ENCODE measurements around the gene TENM4. TPM values are rescaled to one million over a fixed set of nuclear protein-coding genes. Genes with fewer than 3 reads are reported as not detected.

The TENM4 gene
- polyA plus RNA-seq, 3 donors, result 0.31 to 1.7 TPM; not detected in 1

- H3K4me2 ChIP-seq (replicated peaks; ENCODE audit: extremely low read depth, low read length, poor library complexity, severe bottlenecking), result no peak overlapping the region
- WGBS (ENCODE audit: insufficient coverage), result no CpG with 5 or more reads among the region's 2 CpGs
- TF ChIP-seq CTCF (IDR thresholded peaks at IDR 0.05), result no peak
These were observed 24.3 kb upstream of the TENM4 start for GRCh38 chr11:79465160-79465559.

GRCh38 chr11:79461666-79462645 lies 21.1 kb upstream of the TENM4 start:
- peaks cover 2 to 11% of the 10 kb centered on the region in 2 donors for H3K27me3 ChIP-seq (ENCODE audit: control insufficient read depth in 2 of 2, insufficient read depth in 2 of 2, low read length in 2 of 2)
- no peak overlapping the region for H3K9ac ChIP-seq (ENCODE audit: insufficient read depth, low read length, poor library complexity, severe bottlenecking)
- no peak overlapping the region for H3K27ac ChIP-seq (ENCODE audit: low read depth in 1 of 2, low read length in 2 of 2)
- H3K4me1 ChIP-seq (ENCODE audit: control insufficient read depth in 1 of 2, insufficient read depth in 2 of 2, low read length in 2 of 2), result no peaks in the 10 kb centered on the region
- no peak for DNase-seq
- H3K4me3 ChIP-seq (replicated peaks in 1 of 3; ENCODE audit: low read depth in 2 of 3, low read length in 3 of 3), result no peak overlapping the region
- H3K4me2 ChIP-seq (replicated peaks; ENCODE audit: extremely low read depth, low read length, poor library complexity, severe bottlenecking), result no peak overlapping the region
- H4K20me1 ChIP-seq (ENCODE audit: insufficient read depth, low read length), result no peaks in the 10 kb centered on the region
- TF ChIP-seq CTCF (IDR thresholded peaks at IDR 0.05), result no peak
- Mint-ChIP-seq H3K36me3 (no peaks in the 10 kb centered on the region), H3K4me1 (peaks cover 6% of the 10 kb centered on the region), H3K27me3 (ENCODE audit: low read depth in 3 of 3) (peaks cover 2 to 12% (median 3%) of the 10 kb centered on the region in 3 donors), H3K4me3 (no peak overlapping the region), H3K27ac (no peak overlapping the region), H3K9me3 (no peaks in the 10 kb centered on the region)
- no peaks in the 10 kb centered on the region for H3K9me3 ChIP-seq (replicated peaks in 1 of 2; ENCODE audit: control insufficient read depth in 1 of 2, insufficient read depth in 1 of 2, low read length in 2 of 2)
- no peaks in the 10 kb centered on the region for H3K36me3 ChIP-seq (replicated peaks in 1 of 2; ENCODE audit: control insufficient read depth in 1 of 2, insufficient read depth in 2 of 2, low read length in 2 of 2)
- no peaks in the 10 kb centered on the region for H3K79me2 ChIP-seq (ENCODE audit: insufficient read depth, low read length)
- intact Hi-C loops (cut with micrococcal nuclease), result no loop called here
- 70% methylated on average over 2 of the region's 7 CpGs for WGBS (ENCODE audit: insufficient coverage)
- no peak overlapping the region for H2AFZ ChIP-seq (ENCODE audit: insufficient read depth, low read depth, low read length, poor library complexity, severe bottlenecking)

More at GRCh38 chr11:79465160-79465559, 24.3 kb upstream of the TENM4 start:
- Histone ChIP-seq H3K36me3 (replicated peaks in 1 of 2; ENCODE audit: control insufficient read depth in 1 of 2, insufficient read depth in 2 of 2, low read length in 2 of 2) (no peaks in the 10 kb centered on the region), H3K4me3 (replicated peaks in 1 of 3; ENCODE audit: low read depth in 2 of 3, low read length in 3 of 3) (no peak overlapping the region), H3K27ac (ENCODE audit: low read depth in 1 of 2, low read length in 2 of 2) (no peak overlapping the region), H3K4me1 (ENCODE audit: control insufficient read depth in 1 of 2, insufficient read depth in 2 of 2, low read length in 2 of 2) (no peaks in the 10 kb centered on the region), H3K9ac (ENCODE audit: insufficient read depth, low read length, poor library complexity, severe bottlenecking) (no peak overlapping the region), H3K79me2 (ENCODE audit: insufficient read depth, low read length) (no peaks in the 10 kb centered on the region), H3K9me3 (replicated peaks in 1 of 2; ENCODE audit: control insufficient read depth in 1 of 2, insufficient read depth in 1 of 2, low read length in 2 of 2) (no peaks in the 10 kb centered on the region), H4K20me1 (ENCODE audit: insufficient read depth, low read length) (no peaks in the 10 kb centered on the region), H2AFZ (ENCODE audit: insufficient read depth, low read depth, low read length, poor library complexity, severe bottlenecking) (no peak overlapping the region), H3K27me3 (ENCODE audit: control insufficient read depth in 2 of 2, insufficient read depth in 2 of 2, low read length in 2 of 2) (peaks cover 2 to 19% of the 10 kb centered on the region in 2 donors)
- Mint-ChIP-seq H3K36me3 (no peaks in the 10 kb centered on the region), H3K4me3 (no peak overlapping the region), H3K27me3 (ENCODE audit: low read depth in 3 of 3) (peaks cover 5 to 12% (median 8%) of the 10 kb centered on the region in 3 donors), H3K9me3 (no peaks in the 10 kb centered on the region), H3K27ac (no peak overlapping the region), H3K4me1 (no peaks in the 10 kb centered on the region)
- intact Hi-C loops (cut with micrococcal nuclease), result no loop called here
- DNase-seq, result no peak

Data from CD14-positive monocyte (primary cell).